ENCODE measurements around the gene FAM200A.

FAM200A gene

GRCh38 chr7:99541212-99541611 is 10.7 kb downstream of the FAM200A start:
- Mint-ChIP-seq H3K9me3 (peaks cover 97% of the 10 kb centered on the region), H3K36me3 (ENCODE audit: low read depth) (peaks cover 68% of the 10 kb centered on the region)
- no peak for TF ChIP-seq CTCF (IDR thresholded peaks at IDR 0.05)

GRCh38 chr7:99540542-99540941 is 11.4 kb downstream of the FAM200A start:
- H3K36me3 Mint-ChIP-seq (ENCODE audit: low read depth) = peaks cover 72% of the 10 kb centered on the region
- no peaks in the 10 kb centered on the region for H3K4me1 Mint-ChIP-seq
- peaks cover 100% of the 10 kb centered on the region for H3K9me3 Mint-ChIP-seq
- DNase-seq = no peak
- no peak overlapping the region for H3K4me3 Mint-ChIP-seq
- no peak for TF ChIP-seq CTCF (IDR thresholded peaks at IDR 0.05)
- peaks cover 14% of the 10 kb centered on the region for H3K27me3 Mint-ChIP-seq (ENCODE audit: low read depth, poor library complexity)
- no peak overlapping the region for H3K27ac Mint-ChIP-seq

More at GRCh38 chr7:99541212-99541611, 10.7 kb downstream of the FAM200A start:
- Mint-ChIP-seq H3K27me3 (ENCODE audit: low read depth, poor library complexity) (peaks cover 10% of the 10 kb centered on the region), H3K4me1 (no peaks in the 10 kb centered on the region), H3K27ac (no peak overlapping the region), H3K4me3 (no peak overlapping the region)
- DNase-seq = no peak

- no peak for DNase-seq
- no peak for TF ChIP-seq CTCF (IDR thresholded peaks at IDR 0.05)
- Mint-ChIP-seq H3K27ac (no peak overlapping the region), H3K27me3 (ENCODE audit: low read depth, poor library complexity) (peaks cover 14% of the 10 kb centered on the region), H3K4me1 (no peaks in the 10 kb centered on the region), H3K9me3 (peaks cover 98% of the 10 kb centered on the region), H3K36me3 (ENCODE audit: low read depth) (peaks cover 66% of the 10 kb centered on the region), H3K4me3 (no peak overlapping the region)
Observed at GRCh38 chr7:99539213-99539811, 12.6 kb downstream of the FAM200A start.

GRCh38 chr7:99535667-99536066 is 16.2 kb downstream of the FAM200A start:
- TF ChIP-seq CTCF (IDR thresholded peaks at IDR 0.05) = no peak
- Mint-ChIP-seq H3K27me3 (ENCODE audit: low read depth, poor library complexity) (peaks cover 4% of the 10 kb centered on the region), H3K9me3 (peaks cover 98% of the 10 kb centered on the region), H3K4me3 (no peak overlapping the region), H3K36me3 (ENCODE audit: low read depth) (peaks cover 68% of the 10 kb centered on the region), H3K4me1 (no peaks in the 10 kb centered on the region), H3K27ac (no peak overlapping the region)
- DNase-seq = no peak

GRCh38 chr7:99531354-99531765 is 20.6 kb downstream of the FAM200A start:
- no peak overlapping the region for H3K27ac Mint-ChIP-seq
- H3K36me3 Mint-ChIP-seq (ENCODE audit: low read depth) = peaks cover 90% of the 10 kb centered on the region
- H3K4me1 Mint-ChIP-seq = no peaks in the 10 kb centered on the region
- DNase-seq = no peak
- H3K9me3 Mint-ChIP-seq = peaks cover 95% of the 10 kb centered on the region
- H3K4me3 Mint-ChIP-seq = no peak overlapping the region
- H3K27me3 Mint-ChIP-seq (ENCODE audit: low read depth, poor library complexity) = peaks cover 7% of the 10 kb centered on the region
- no peak for TF ChIP-seq CTCF (IDR thresholded peaks at IDR 0.05)

Measured in nephron progenitor cell (in vitro differentiated cells).